ENCODE results near the gene CRYL1.

DNA sequence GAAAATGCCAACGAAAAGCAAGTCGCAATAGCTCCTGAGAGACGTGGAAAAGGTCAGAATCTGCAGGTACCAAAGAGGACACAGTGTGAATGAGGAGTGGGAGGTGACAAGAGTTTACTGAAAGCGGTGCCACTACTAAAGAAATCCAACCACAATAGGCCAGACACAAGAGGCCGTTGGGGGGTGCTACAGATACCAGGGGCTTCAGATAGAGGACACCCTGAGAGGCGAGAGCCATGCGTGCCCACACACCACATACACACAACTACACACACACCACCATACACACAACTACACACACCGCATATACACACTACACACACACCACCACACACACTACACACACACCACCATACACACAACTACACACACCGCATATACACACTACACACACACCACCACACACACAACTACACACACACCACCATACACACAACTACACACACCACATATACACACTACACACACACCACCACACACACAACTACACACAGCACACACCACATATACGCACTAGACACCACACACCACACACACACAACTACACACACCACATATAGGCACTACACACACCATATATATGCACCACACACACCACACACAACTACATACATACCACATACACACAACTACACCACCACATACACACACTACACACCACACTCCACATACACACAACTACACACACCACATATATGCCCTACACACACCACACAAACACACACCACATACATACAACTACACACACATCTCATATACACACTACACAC, 28.5 kb downstream of the CRYL1 start:
- TF ChIP-seq, protein P1, sequence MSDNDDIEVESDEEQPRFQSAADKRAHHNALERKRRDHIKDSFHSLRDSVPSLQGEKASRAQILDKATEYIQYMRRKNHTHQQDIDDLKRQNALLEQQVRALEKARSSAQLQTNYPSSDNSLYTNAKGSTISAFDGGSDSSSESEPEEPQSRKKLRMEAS (IDR thresholded peaks at IDR 0.05), result no peak
- TF ChIP-seq MAZ (IDR thresholded peaks at IDR 0.05; ENCODE audit: borderline replicate concordance, low read depth, low read length), result no peak
- no peak for TF ChIP-seq POLR2A (IDR thresholded peaks at IDR 0.05; ENCODE audit: low read length)
- TF ChIP-seq MAFK (IDR thresholded peaks at IDR 0.05; ENCODE audit: partially characterized antibody), result no peak
- no peak for TF ChIP-seq EHMT2 (IDR thresholded peaks at IDR 0.05; ENCODE audit: low read depth)
- TF ChIP-seq KDM5A (IDR thresholded peaks at IDR 0.05), result no peak
- no peak for TF ChIP-seq FOSL2 (IDR thresholded peaks at IDR 0.05)
- TF ChIP-seq FOSL2 (CRISPR knock-in tag; IDR thresholded peaks at IDR 0.05), result no peak
- TF ChIP-seq, protein P2, sequence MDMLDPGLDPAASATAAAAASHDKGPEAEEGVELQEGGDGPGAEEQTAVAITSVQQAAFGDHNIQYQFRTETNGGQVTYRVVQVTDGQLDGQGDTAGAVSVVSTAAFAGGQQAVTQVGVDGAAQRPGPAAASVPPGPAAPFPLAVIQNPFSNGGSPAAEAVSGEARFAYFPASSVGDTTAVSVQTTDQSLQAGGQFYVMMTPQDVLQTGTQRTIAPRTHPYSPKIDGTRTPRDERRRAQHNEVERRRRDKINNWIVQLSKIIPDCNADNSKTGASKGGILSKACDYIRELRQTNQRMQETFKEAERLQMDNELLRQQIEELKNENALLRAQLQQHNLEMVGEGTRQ (IDR thresholded peaks at IDR 0.05), result no peak
- TF ChIP-seq, protein P3, sequence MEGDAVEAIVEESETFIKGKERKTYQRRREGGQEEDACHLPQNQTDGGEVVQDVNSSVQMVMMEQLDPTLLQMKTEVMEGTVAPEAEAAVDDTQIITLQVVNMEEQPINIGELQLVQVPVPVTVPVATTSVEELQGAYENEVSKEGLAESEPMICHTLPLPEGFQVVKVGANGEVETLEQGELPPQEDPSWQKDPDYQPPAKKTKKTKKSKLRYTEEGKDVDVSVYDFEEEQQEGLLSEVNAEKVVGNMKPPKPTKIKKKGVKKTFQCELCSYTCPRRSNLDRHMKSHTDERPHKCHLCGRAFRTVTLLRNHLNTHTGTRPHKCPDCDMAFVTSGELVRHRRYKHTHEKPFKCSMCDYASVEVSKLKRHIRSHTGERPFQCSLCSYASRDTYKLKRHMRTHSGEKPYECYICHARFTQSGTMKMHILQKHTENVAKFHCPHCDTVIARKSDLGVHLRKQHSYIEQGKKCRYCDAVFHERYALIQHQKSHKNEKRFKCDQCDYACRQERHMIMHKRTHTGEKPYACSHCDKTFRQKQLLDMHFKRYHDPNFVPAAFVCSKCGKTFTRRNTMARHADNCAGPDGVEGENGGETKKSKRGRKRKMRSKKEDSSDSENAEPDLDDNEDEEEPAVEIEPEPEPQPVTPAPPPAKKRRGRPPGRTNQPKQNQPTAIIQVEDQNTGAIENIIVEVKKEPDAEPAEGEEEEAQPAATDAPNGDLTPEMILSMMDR (IDR thresholded peaks at IDR 0.05), result no peak
- no peak for TF ChIP-seq RCOR1 (IDR thresholded peaks at IDR 0.05; ENCODE audit: low read depth, low read length)
- no peak for TF ChIP-seq NFE2L2 (conservative IDR thresholded peaks at IDR 0.05; ENCODE audit: low read length)
- TF ChIP-seq KDM1A (IDR thresholded peaks at IDR 0.05; ENCODE audit: low read depth), result no peak
